ENCODE data around the gene AP5B1. TPM values are rescaled to one million over a fixed set of nuclear protein-coding genes. Genes with fewer than 3 reads are reported as not detected.
A peak's percentile ranks its signal among the peaks of the same experiment; 100 is the strongest.

Gene AP5B1
- total RNA-seq, 4 donors from 2014 or later, result 16.4 to 38.5 (median 23.3) TPM

DNA sequence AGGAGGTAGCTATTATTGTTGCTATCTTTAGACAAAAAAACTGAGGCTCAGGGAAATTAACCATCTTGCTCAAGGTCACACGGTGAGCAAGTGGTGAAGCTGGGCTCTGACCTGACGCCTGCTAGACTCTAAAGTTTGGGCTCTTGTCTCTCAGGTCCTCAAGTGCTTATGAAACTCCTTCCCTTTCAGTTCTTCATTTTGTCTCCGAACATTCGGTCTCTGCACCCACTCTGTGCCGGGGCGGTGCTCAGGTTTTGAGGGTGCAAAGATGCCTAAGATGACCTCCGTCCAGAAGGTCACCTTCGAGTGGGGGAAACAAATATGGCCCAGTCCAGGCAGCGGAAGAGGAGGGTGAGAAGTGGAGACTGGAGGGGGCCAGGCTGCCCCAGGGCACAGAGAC lies 22.1 kb upstream of the AP5B1 start:
- Histone ChIP-seq H3K4me1 (peaks cover 0 to 15% (median 0%) of the 10 kb centered on the region in 3 donors), H3K9me3 (no peaks in the 10 kb centered on the region), H3K27me3 (peaks cover 0 to 98% (median 0%) of the 10 kb centered on the region in 4 donors), H3K27ac (no peak overlapping the region), H3K4me3 (no peak overlapping the region), H3K36me3 (no peaks in the 10 kb centered on the region)
- intact Hi-C loops (cut with DNase I), result no loop called here
- no peak for TF ChIP-seq POLR2A (IDR thresholded peaks at IDR 0.05)
- TF ChIP-seq, protein P1, sequence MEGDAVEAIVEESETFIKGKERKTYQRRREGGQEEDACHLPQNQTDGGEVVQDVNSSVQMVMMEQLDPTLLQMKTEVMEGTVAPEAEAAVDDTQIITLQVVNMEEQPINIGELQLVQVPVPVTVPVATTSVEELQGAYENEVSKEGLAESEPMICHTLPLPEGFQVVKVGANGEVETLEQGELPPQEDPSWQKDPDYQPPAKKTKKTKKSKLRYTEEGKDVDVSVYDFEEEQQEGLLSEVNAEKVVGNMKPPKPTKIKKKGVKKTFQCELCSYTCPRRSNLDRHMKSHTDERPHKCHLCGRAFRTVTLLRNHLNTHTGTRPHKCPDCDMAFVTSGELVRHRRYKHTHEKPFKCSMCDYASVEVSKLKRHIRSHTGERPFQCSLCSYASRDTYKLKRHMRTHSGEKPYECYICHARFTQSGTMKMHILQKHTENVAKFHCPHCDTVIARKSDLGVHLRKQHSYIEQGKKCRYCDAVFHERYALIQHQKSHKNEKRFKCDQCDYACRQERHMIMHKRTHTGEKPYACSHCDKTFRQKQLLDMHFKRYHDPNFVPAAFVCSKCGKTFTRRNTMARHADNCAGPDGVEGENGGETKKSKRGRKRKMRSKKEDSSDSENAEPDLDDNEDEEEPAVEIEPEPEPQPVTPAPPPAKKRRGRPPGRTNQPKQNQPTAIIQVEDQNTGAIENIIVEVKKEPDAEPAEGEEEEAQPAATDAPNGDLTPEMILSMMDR (IDR thresholded peaks at IDR 0.05), result no peak
- 68 to 73% methylated on average over 4 to 7 of the region's 9 CpGs for WGBS, 2 donors
- DNase-seq, result no peak

DNA sequence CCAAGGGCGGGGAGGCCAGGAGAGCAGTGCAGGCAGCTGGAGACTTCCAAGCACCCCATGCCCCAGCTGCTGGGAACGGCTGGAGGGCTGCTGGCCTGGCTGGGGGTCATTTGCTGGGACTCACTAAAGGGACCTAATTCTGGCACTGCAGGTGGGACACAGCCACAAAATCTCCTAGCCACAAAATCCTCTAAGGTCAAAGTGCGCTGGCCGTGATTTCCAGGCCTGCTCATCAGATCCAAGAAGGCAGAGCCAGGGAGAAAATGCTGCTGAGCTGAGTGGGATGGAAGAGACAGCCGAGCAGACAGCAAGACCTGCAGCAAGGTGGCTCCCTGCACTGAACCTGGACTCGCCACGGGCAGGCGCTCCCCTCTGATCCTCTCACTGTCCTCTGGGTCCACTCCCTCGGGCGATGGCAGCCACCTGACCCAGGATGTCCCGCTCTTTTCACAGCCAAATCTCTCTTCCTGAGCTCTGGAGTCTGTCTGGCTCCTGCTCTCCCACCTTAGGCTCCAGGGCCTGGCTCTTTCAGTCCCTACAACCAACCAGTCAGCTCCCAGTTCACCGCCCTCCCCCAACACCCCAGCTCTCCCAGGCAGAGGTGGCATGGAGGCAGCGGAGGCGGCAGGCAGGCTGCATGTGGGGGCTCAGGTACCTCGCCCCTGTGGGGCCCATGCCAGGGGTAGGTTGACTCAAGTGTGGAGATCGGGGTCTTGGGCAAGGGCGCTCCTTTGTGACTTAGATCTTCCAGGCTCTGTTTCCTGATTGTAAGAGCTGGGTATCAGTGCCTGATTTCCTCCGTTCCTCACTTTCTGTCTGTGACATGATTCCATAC lies 20.6 kb upstream of the AP5B1 start:
- Histone ChIP-seq H3K9me3 (no peaks in the 10 kb centered on the region), H3K27me3 (peaks cover 0 to 95% (median 0%) of the 10 kb centered on the region in 4 donors), H3K36me3 (peaks cover 0 to 6% (median under 1%) of the 10 kb centered on the region in 3 donors), H3K4me1 (peaks cover 0 to 15% (median 0%) of the 10 kb centered on the region in 3 donors), H3K27ac (no peak overlapping the region), H3K4me3 (no peak overlapping the region)
- DNase-seq, result no peak
- intact Hi-C loops (cut with DNase I), result no loop called here
- TF ChIP-seq POLR2A (IDR thresholded peaks at IDR 0.05), result no peak
- TF ChIP-seq, protein P1 (IDR thresholded peaks at IDR 0.05), result no peak
- WGBS, 2 donors, result 81 to 82% methylated on average over 5 to 11 of the region's 18 CpGs

DNA sequence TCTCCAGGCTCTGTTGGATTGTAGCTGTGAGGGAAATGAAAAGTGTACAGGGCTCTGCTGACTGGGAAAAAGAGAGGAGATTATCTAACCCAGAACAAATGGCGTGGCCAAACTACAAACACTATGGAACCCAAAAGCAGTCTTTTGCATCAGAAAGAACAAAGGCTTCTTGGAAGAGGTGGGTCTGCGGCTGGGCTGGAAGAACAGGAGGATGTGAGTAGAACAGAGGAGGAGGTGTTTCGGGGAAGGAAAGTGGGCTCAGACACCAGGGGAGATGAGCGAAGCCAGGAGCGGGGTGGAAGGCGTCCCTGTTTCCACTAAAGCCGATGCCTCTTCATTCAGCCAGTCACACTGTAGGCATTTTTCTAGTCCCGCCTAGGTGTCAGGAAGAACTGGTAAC lies 18.1 kb upstream of the AP5B1 start:
- Histone ChIP-seq H3K27ac (peak overlapping the region in 1 of 4 donors; percentile 2), H3K36me3 (peaks cover 0 to 31% (median 23%) of the 10 kb centered on the region in 3 donors), H3K4me1 (peaks cover 1 to 13% (median 2%) of the 10 kb centered on the region in 3 donors), H3K4me3 (no peak overlapping the region), H3K9me3 (no peaks in the 10 kb centered on the region), H3K27me3 (peaks cover 0 to 78% (median 0%) of the 10 kb centered on the region in 4 donors)
- intact Hi-C loops (cut with DNase I), result no loop called here
- TF ChIP-seq, protein P1 (IDR thresholded peaks at IDR 0.05), result no peak
- no peak for TF ChIP-seq POLR2A (IDR thresholded peaks at IDR 0.05)
- 81 to 87% methylated on average over 7 to 8 of the region's 8 CpGs for WGBS, 2 donors
- no peak for DNase-seq

DNA sequence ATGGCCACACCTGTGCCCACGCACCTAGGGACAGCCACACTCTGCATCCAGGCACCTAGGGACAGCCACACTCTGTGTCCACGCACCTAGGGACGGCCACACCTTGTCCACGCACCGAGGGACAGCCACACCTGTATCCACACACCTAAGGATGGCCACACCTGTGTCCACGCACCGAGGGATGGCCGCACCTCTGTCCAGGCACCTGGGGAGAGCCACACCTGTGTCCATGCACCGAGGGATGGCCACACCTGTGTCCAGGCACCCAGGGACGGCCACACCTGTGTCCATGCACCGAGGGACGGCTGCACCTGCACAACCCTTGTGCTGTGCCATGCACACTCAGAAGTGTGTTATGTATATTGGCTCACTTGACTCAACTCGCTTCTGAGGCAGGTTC lies 16.9 kb upstream of the AP5B1 start:
- DNase-seq, result no peak
- peaks cover 9 to 17% (median 11%) of the 10 kb centered on the region in 3 donors for H3K4me1 ChIP-seq
- peaks cover 0 to 71% (median 0%) of the 10 kb centered on the region in 4 donors for H3K27me3 ChIP-seq
- H3K27ac ChIP-seq, result no peak overlapping the region
- WGBS, 2 donors, result 100% methylated on average over 1 of the region's 13 CpGs; no CpG with 5 or more reads in 1 of the 2 donors
- peaks cover 0 to 33% (median 23%) of the 10 kb centered on the region in 3 donors for H3K36me3 ChIP-seq
- no peak overlapping the region for H3K4me3 ChIP-seq
- H3K9me3 ChIP-seq, result no peaks in the 10 kb centered on the region
- intact Hi-C loops (cut with DNase I), result no loop called here
- TF ChIP-seq POLR2A (IDR thresholded peaks at IDR 0.05), result no peak
- TF ChIP-seq, protein P1 (IDR thresholded peaks at IDR 0.05), result no peak

Measured in esophagus squamous epithelium (tissue), 5 donors.